Activated T-cell treated with anti-CD3 and anti-CD28 coated beads for 24 hours (primary cell): Measurements from ENCODE around the gene STK32C.
"Not testable (repeated sequence)": the region's sequence is repeated elsewhere in the genome, so short reads cannot be mapped to it uniquely, and the experiment has no call there.

Experiments
- DNase-seq: peaks from one replicate; pipeline ENCODE4 v3.0.0-alpha.2; 2020; ENCODE audit warnings: low read depth

Gene STK32C

DNA sequence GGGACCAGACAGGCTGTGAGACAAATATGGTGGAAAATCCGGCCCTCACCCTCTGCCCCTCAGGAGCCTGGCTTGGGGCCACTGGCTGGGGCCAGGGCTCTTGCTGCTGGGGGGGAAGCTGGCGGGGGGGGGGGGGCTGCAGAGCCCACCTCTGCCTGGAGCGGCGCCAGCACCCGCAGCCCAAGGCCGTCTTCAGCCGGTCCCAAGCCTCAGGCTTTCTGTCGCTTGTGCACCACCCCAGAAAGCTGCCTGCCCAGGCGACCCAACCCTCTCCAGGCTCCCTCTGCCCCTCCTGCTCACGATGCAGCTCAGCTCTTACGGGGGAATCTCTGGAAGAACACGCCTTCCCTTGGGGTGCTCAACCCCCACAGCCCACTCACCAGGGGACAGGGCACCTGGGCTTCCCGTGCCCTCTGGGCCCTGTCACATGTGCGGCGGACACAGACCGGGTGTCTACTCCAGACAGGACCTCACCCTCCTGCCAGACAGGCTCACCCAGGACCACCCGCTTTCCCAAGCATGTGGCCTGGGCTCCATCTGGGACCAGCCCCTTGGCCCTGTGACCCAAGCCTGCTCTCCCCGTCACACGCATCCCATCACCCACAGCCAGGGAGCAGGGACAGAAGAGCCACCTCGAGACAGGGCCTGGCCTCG, 77.1 kb downstream of the STK32C start:
- DNase-seq, result no peak

GRCh38 chr10:132229834-132230556, 77.8 kb downstream of the STK32C start:
- DNase-seq, result peak; percentile 21

DNA sequence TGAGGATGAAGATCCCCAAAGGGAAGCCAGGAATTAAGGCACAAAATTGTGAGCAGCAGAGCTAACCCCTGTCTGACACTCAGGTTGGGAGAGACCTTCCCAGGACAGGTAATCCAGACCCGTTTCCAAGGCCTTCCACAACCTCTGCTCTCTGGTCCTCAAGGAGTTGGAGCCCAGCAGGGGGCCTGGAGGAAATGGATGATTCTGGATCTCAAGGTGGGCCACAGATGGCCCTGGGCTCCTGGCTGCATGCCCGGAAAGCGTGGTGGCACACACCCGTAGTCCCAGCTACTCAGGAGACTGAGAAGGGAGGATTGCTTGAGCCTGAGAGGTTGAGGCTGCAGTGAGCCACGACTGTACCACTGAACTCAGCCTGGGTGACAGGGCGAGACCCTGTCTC, 78.7 kb downstream of the STK32C start:
- no peak for DNase-seq

DNA sequence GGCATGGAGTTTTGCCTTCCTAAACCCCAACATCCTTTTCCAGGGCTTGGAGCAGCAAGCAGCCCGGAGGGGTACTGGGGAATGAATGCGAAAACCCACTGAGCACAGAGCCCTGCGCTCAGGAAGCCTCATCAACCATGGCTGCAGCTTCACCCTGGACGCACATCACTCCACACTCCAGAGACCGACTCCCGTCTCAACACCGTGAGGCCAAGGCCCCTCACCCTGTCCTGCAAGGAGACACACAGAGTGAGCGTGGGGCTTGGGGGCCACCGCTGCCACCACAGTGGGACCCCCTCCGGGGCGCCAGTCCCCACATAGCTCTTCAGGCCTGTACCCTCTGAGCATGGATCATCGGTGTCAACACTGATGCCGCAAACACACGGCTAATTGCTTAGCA, 79.1 kb downstream of the STK32C start:
- DNase-seq, result no peak

- no peak for DNase-seq
Observed at GRCh38 chr10:132227851-132228390, 79.8 kb downstream of the STK32C start.

GRCh38 chr10:132226586-132227405, 81.0 kb downstream of the STK32C start:
- DNase-seq, result no peak

DNA sequence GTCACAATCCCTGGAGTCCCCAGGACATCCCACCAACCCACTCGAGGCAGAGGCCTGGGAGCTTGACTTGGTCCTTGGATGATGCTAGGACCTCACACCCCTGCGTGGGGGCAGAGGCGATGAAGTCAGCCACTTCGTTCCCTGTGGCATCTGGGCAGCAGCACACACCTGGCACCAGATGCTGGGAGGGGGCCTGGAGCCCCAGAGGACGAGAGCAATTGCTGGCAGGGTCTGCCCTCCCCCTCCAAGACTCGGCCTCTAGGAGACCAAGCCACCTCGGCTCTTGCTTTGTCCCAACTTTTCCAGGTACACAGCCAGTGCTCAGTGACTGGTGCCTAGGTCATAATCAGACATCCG, 81.9 kb downstream of the STK32C start:
- DNase-seq, result no peak

DNA sequence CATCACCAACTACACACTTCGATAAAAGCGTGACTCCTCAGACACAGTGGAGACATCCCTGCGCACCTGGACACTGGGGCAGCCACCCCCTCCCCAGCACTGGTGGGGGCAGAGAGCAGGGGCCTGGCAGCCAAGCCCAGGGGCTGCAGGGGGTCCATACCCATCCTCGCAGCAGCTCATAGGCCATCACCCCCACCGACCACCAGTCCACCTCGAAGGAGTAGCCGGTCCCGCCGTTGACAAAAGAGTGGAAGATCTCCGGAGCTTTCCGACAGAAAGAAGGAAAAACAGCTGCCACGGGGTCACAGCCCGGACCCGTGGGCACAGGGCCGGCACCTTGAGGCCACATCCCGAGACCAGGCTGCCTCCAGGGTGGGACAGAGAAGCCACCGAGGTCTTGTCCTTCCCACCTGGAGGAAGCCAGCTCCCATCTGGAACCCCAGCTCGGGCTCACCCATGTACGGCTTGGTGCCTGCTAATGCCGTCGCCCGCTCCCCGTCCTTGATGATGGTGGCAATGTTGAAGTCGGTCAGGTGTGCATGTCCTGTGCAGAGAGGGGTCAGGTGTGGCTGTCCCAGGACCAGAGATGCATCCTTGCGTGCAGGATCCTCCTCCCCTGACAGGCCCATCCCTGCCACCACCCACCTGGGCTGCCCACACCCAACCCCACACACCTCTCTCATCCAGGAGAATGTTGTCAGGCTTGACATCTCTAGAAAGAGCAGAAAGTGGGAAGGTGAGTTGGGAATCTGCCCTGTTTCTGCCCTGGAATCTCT, 82.5 kb downstream of the STK32C start:
- no peak for DNase-seq

- no peak for DNase-seq
Observed at GRCh38 chr10:132224343-132225072, 83.2 kb downstream of the STK32C start.

- DNase-seq, result no peak
Observed at GRCh38 chr10:132223611-132224342, 84.0 kb downstream of the STK32C start.

- peak; percentile 55 for DNase-seq
Observed at GRCh38 chr10:132223156-132223590, 84.6 kb downstream of the STK32C start.

DNA sequence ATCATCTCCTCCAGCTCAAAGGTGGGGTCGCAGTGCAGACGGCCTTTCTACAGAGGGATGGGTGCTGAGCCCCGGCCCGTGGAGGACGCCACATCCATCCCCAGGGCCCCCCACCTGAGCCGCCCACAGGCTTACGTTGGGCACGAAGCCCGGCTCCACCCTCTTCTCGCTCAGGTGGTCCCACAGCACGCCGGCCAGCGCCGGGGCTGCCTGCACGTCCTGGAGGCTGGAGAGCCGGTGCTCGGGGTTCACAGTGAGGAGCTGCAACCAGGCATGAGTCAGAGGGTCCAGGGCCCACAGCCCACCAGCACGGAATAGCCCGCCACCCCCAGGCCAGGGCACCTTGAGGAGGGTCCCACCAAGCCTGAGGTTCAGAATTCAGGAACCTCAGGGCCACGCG, 85.0 kb downstream of the STK32C start:
- DNase-seq, result no peak

DNA sequence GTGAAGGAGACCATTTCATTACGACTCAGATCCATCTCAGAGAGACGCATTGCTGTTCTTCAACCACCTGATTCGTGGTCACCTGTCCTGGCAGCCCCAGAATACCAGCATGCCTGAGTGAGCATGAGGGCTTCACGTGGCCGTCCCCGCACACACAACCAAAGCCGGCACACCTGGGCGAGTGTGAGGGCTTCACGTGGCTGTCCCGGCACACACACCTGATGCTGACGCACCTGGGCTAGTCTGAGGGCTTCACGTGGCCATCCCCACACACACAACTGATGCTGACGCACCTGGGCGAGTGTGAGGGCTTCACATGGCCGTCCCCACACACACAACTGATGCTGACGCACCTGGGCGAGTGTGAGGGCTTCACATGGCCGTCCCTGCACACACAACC, 86.8 kb downstream of the STK32C start:
- not testable (repeated sequence) for DNase-seq

- DNase-seq, result no peak
Observed at GRCh38 chr10:132220061-132220460, 87.7 kb downstream of the STK32C start.

DNA sequence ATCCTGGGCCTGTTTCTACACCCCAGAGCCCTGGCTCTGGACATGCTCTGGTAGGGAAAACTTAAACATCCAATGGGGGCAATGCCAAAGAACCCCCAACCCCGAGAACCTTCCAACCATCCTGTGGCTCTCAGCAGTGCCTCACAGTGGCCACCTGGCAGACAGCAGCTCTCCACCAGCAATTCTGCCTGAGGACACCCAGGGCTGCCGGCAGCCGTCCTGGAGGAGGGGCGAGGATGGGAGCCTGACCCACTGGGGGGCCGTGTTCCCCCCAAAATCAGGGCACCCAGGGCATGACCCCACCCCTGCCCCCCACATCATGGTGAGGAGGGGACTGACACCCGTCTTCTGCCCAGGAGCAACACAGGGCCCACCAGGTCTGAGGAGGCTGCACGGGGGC, 88.3 kb downstream of the STK32C start:
- no peak for DNase-seq

GRCh38 chr10:132216441-132216840, 91.3 kb downstream of the STK32C start:
- not testable (repeated sequence) for DNase-seq

GRCh38 chr10:132213917-132214316, 93.8 kb downstream of the STK32C start:
- no peak for DNase-seq

DNA sequence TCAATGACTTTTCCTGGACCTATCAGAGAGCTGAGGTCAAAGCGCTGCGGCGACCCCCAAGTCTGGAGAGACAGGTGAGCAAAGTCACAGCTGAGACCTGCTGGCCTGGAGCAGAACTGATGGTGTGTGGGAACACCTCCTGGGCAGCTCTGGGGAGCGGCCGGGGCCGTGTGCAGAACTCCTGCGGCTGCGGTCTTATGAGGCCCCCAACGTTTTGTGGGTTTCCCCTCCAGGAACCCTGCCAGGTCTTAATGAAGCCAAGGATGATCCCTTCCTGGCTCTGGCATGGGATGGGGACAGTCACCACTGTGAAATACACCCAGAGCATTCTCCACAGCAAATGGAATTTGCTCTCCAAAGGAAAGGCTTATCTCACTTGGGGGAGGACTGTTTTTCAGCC, 94.9 kb downstream of the STK32C start:
- DNase-seq, result no peak

DNA sequence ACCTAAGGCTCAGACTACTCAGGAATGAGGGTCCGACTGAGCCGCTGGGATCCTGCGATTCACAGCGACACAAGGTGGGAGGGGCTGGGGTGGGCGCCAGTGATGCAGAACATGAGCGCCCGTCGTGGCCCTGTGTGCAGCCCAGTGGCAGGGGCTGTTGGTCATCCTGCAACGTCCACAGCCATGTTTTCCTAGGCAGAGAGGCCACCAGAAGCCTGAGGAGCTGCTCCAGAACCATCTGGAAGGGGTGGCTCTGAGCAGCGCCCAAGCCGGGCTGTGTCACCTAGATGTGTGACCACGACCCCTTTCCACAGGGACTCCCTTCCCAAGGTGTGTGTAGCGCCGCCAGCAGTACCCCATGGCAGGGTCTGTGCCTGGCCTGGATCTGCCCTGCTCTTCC, 96.5 kb downstream of the STK32C start:
- DNase-seq, result no peak

DNA sequence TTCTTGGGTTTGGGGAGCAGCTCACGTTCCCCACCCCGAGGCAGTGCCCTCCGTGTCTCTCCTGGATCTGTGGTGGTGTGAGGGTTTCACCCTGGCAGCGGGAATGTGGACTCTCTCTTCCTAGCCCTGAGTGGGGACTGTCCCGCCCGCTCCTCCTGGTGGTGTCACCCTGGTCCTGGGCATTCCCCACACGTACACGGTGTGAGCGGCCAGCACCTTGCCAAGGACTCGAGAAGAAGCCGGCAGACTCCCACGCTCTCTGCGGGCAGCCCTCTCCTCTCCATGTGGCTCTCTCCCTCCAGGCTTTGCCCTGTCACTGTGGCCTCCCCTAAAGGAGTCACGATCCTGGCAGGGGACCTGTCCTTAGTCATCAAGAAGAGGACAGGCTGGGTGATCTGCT, 97.0 kb downstream of the STK32C start:
- DNase-seq, result no peak
